ENCODE measurements around the gene UQCRHL. TPM values are rescaled to one million over a fixed set of nuclear protein-coding genes. Genes with fewer than 3 reads are reported as not detected.

Gene UQCRHL
- total RNA-seq, 1 experiment from 2014 or later, result 2.6 TPM

- CTCF ChIA-PET, result interaction anchor here (0.5 kb wide), 1 partner anchor 63 kb away, joined by 5 read pairs; no protein-coding TSS in a partner anchor
- peak overlapping the region; percentile 93 for H3K27ac ChIP-seq (ENCODE audit: low read length)
- no peak for DNase-seq (ENCODE audit: low read depth, low spot score)
- no peaks in the 10 kb centered on the region for H3K27me3 ChIP-seq (ENCODE audit: control insufficient read depth, insufficient read depth, low read length)
- POLR2A ChIA-PET, result interaction anchor here (0.6 kb wide), 2 partner anchors 36 to 130 kb away, joined by 3 to 10 read pairs; no protein-coding TSS in a partner anchor
- ATAC-seq, result no peak
- H3K36me3 ChIP-seq (ENCODE audit: control insufficient read depth, insufficient read depth, low read length), result no peaks in the 10 kb centered on the region
- BruUV-seq (replicated peaks), result no TSS peak
- intact Hi-C loops (cut with micrococcal nuclease; ENCODE audit: unreplicated experiment), result loop anchor here (10.0 kb wide), 1 partner anchor 199 kb away; no protein-coding TSS in a partner anchor
- peaks cover 72% of the 10 kb centered on the region for H3K4me1 ChIP-seq (ENCODE audit: control insufficient read depth, insufficient read depth, low read length)
- no peak overlapping the region for H3K4me3 ChIP-seq (ENCODE audit: low read depth in 2 of 2, low read length in 2 of 2)
- no peak for TF ChIP-seq TCF7L2 (IDR thresholded peaks at IDR 0.05; ENCODE audit: low read depth, low read length)
- TF ChIP-seq REST (IDR thresholded peaks at IDR 0.05; ENCODE audit: insufficient read depth in 1 of 2, low read depth in 2 of 2, low read length in 1 of 2), result no peak
- no peak for TF ChIP-seq SIN3A (IDR thresholded peaks at IDR 0.05; ENCODE audit: borderline replicate concordance, insufficient read depth, low read depth, low read length)
- no peak for TF ChIP-seq CTCF (IDR thresholded peaks at IDR 0.05)
- TF ChIP-seq POLR2AphosphoS5 (IDR thresholded peaks at IDR 0.05; ENCODE audit: low read depth, low read length), result no peak
- in situ Hi-C loops (cut with HindIII; ENCODE audit: low pct_unique_long_range_greater_than_20kb, low sequenced_read_pairs), result no loop called here
- no peaks in the 10 kb centered on the region for H3K9me3 ChIP-seq (ENCODE audit: control insufficient read depth, insufficient read depth, low read depth, low read length)
Measured at GRCh38 chr1:15796086-15796462, 11.4 kb downstream of the UQCRHL start.

GRCh38 chr1:15788624-15789301, 18.7 kb downstream of the UQCRHL start:
- ChIA-PET POLR2A (no interaction called here), CTCF (interaction anchor here (0.6 kb wide), 2 partner anchors 33 to 71 kb away, joined by 5 to 6 read pairs; no protein-coding TSS in a partner anchor)
- no peak for ATAC-seq
- Histone ChIP-seq H3K4me1 (ENCODE audit: control insufficient read depth, insufficient read depth, low read length) (peaks cover 9% of the 10 kb centered on the region), H3K4me3 (ENCODE audit: low read depth in 2 of 2, low read length in 2 of 2) (no peak overlapping the region), H3K27ac (ENCODE audit: low read length) (no peak overlapping the region), H3K27me3 (ENCODE audit: control insufficient read depth, insufficient read depth, low read length) (no peaks in the 10 kb centered on the region), H3K9me3 (ENCODE audit: control insufficient read depth, insufficient read depth, low read depth, low read length) (no peaks in the 10 kb centered on the region), H3K36me3 (ENCODE audit: control insufficient read depth, insufficient read depth, low read length) (no peaks in the 10 kb centered on the region)
- intact Hi-C loops (cut with micrococcal nuclease; ENCODE audit: unreplicated experiment) (no loop called here), in situ Hi-C loops (cut with HindIII; ENCODE audit: low pct_unique_long_range_greater_than_20kb, low sequenced_read_pairs) (no loop called here)
- TF ChIP-seq POLR2AphosphoS5 (IDR thresholded peaks at IDR 0.05; ENCODE audit: low read depth, low read length) (no peak), REST (IDR thresholded peaks at IDR 0.05; ENCODE audit: insufficient read depth in 1 of 2, low read depth in 2 of 2, low read length in 1 of 2) (no peak), SIN3A (IDR thresholded peaks at IDR 0.05; ENCODE audit: borderline replicate concordance, insufficient read depth, low read depth, low read length) (no peak)
- no peak for DNase-seq (ENCODE audit: low read depth, low spot score)
- BruUV-seq (replicated peaks), result no TSS peak

Data from Panc1 (cell line).